C1 segment of cervical spinal cord (tissue), 14 donors: ENCODE measurements around the gene MADD.
"Not testable (repeated sequence)": the region's sequence is repeated elsewhere in the genome, so short reads cannot be mapped to it uniquely, and the experiment has no call there.

Experiments
- DNase-seq, 14 donors: peaks; one replicate each; lab custom pipeline; 2025; lab: John Stamatoyannopoulos, UW

Gene MADD

GRCh38 chr11:47318166-47318565 is 48.2 kb downstream of the MADD start:
- DNase-seq: no peak

GRCh38 chr11:47324520-47324919 is 54.6 kb downstream of the MADD start:
- no peak for DNase-seq

GRCh38 chr11:47325271-47326041 is 55.5 kb downstream of the MADD start:
- DNase-seq: peak in 1 of 14 donors; percentile 13

- no peak for DNase-seq
These were observed 56.3 kb downstream of the MADD start for GRCh38 chr11:47326198-47326597.

GRCh38 chr11:47327025-47327424 is 57.1 kb downstream of the MADD start:
- DNase-seq: no peak

GRCh38 chr11:47327949-47328348 is 58.0 kb downstream of the MADD start:
- DNase-seq: no peak

GRCh38 chr11:47328449-47329390 is 58.8 kb downstream of the MADD start:
- peak in 4 of 14 donors; percentile 8 to 36 (median 10) for DNase-seq

- DNase-seq: no peak
These were observed 59.6 kb downstream of the MADD start for GRCh38 chr11:47329431-47329986.

- DNase-seq: peak in 2 of 14 donors; percentile 18 to 72
These were observed 60.3 kb downstream of the MADD start for GRCh38 chr11:47329987-47330931.

- DNase-seq: no peak
These were observed 61.7 kb downstream of the MADD start for GRCh38 chr11:47331454-47332302.

GRCh38 chr11:47332303-47332711 is 62.4 kb downstream of the MADD start:
- no peak for DNase-seq

- DNase-seq: no peak
These were observed 63.0 kb downstream of the MADD start for GRCh38 chr11:47332791-47333525.

- DNase-seq: no peak
These were observed 63.6 kb downstream of the MADD start for GRCh38 chr11:47333526-47333845.

GRCh38 chr11:47333886-47334443 is 64.0 kb downstream of the MADD start:
- DNase-seq: no peak

GRCh38 chr11:47334699-47335411 is 64.9 kb downstream of the MADD start:
- DNase-seq: not testable (repeated sequence)

GRCh38 chr11:47335733-47336132 is 65.8 kb downstream of the MADD start:
- no peak for DNase-seq

GRCh38 chr11:47336595-47336994 is 66.7 kb downstream of the MADD start:
- DNase-seq: no peak

GRCh38 chr11:47337229-47337924 is 67.4 kb downstream of the MADD start:
- no peak for DNase-seq
